K562 (cell line): ENCODE data around the gene ZNF772. TPM values are rescaled to one million over a fixed set of nuclear protein-coding genes. Genes with fewer than 3 reads are reported as not detected.

Experiments
- ATAC-seq: fragments of 200-7000 bp; cut with Tn5 transposase; 3 replicates; pipeline ENCODE4 v1.9.1; 2020; ENCODE audit warnings: moderate library complexity
- BruUV-seq: library from RNA; stranded (reverse); fragments of 400-500 nt; replicated peaks from 2 replicates; lab custom pipeline; 2021; lab: Mats Ljungman, UMichigan
- CTCF ChIA-PET: fragments of 300-600 bp; formaldehyde crosslinking; extraction: SDS; loops from one replicate; lab custom pipeline; 2021; ENCODE audit warnings: low intra/inter-chr PET ratio; lab: Yijun Ruan, JAX
- POLR2A ChIA-PET: fragments of 300-600, 350-650 bp; sonication (Branson Sonifier 250); formaldehyde crosslinking; extraction: SDS; loops from one replicate; lab custom pipeline; 2021; ENCODE audit warnings: antibody characterized with exemption, inconsistent platforms; lab: Yijun Ruan, JAX
- DNase-seq, 4 experiments: peaks; one replicate each; pipeline versions ENCODE4 v3.0.0 to v3.0.0-alpha.2; 2011 to 2018; ENCODE audit warnings: low spot score in 3 of 4, mixed read lengths in 3 of 4; ENCODE audit errors: extremely low read depth in 1 of 4
- FAIRE-seq: peaks from 2 replicates; lab custom pipeline; 2011; peaks lifted over from hg19 to GRCh38; lab: Jason Lieb, UNC
- H2AFZ ChIP-seq: 2 replicates; pipeline ENCODE4 v1.6.0; 2011; ENCODE audit warnings: low read depth, low read length, control low read depth, inconsistent platforms
- H3K27ac ChIP-seq: fragments of 200-600 bp; 3 replicates; pipeline ENCODE4 v1.8.0; 2011; ENCODE audit warnings: low read depth, mild to moderate bottlenecking, control low read depth, inconsistent platforms, low read length, moderate library complexity, mixed read lengths; ENCODE audit errors: extremely low read depth
- H3K27me3 ChIP-seq, 2 experiments: fragments of 300-600 bp in 1 of 2; 2 replicates in 1 of 2; 3 replicates in 1 of 2; pipeline versions ENCODE4 v1.6.0 to v1.8.0; 2011; ENCODE audit warnings: inconsistent platforms in 2 of 2, low read length in 2 of 2, mild to moderate bottlenecking in 1 of 2, mixed read lengths in 1 of 2, moderate library complexity in 1 of 2; ENCODE audit not compliant: control insufficient read depth in 2 of 2, insufficient read depth in 2 of 2
- H3K36me3 ChIP-seq: fragments of 300-600 bp; 3 replicates; pipeline ENCODE4 v1.8.0; 2011; ENCODE audit warnings: mild to moderate bottlenecking, low read length, inconsistent platforms; ENCODE audit not compliant: control insufficient read depth, insufficient read depth
- H3K4me1 ChIP-seq, 2 experiments: fragments of 200-600 bp in 1 of 2; replicated peaks in 1 of 2; 2 replicates in 1 of 2; 3 replicates in 1 of 2; pipeline versions ENCODE4 v1.5.1 to v1.8.0; 2011; ENCODE audit warnings: inconsistent platforms in 2 of 2, low read length in 2 of 2, mild to moderate bottlenecking in 1 of 2, mixed read lengths in 1 of 2, moderate library complexity in 1 of 2; ENCODE audit not compliant: control insufficient read depth in 2 of 2, insufficient read depth in 2 of 2
- H3K4me2 ChIP-seq: 2 replicates; pipeline ENCODE4 v1.6.1; 2011; ENCODE audit warnings: low read length, control low read depth, inconsistent platforms, mixed read lengths; ENCODE audit not compliant: insufficient read depth
- H3K4me3 ChIP-seq: fragments of 200-600 bp; sonication (generic), shearing (Covaris generic); 2 replicates; pipeline ENCODE4 v1.5.1; 2016; ENCODE audit warnings: control low read depth, inconsistent platforms
- H3K79me2 ChIP-seq: fragments of 200-600 bp; 3 replicates; pipeline ENCODE4 v1.8.0; 2011; ENCODE audit warnings: low read length, inconsistent platforms; ENCODE audit not compliant: control insufficient read depth, insufficient read depth
- H3K9ac ChIP-seq, 2 experiments: 2 replicates each; pipeline versions ENCODE4 v1.6.0 to v1.6.1; 2011; ENCODE audit warnings: low read depth in 2 of 2, low read length in 2 of 2, control low read depth in 1 of 2, inconsistent platforms in 1 of 2, mild to moderate bottlenecking in 1 of 2, mixed read lengths in 1 of 2; ENCODE audit not compliant: insufficient read depth in 1 of 2
- H3K9me1 ChIP-seq: one replicate; pipeline ENCODE4 v1.6.0; 2011; ENCODE audit warnings: inconsistent platforms, mild to moderate bottlenecking, low read length, moderate library complexity; ENCODE audit not compliant: control insufficient read depth, insufficient read depth
- H3K9me3 ChIP-seq: replicated peaks from 2 replicates; pipeline ENCODE4 v1.5.1; 2011; ENCODE audit warnings: low read depth, low read length, inconsistent platforms; ENCODE audit not compliant: control insufficient read depth, insufficient read depth
- H4K20me1 ChIP-seq: replicated peaks from 2 replicates; pipeline ENCODE4 v1.6.1; 2011; ENCODE audit warnings: low read length, inconsistent platforms, mixed read lengths; ENCODE audit not compliant: control insufficient read depth, insufficient read depth
- HIVEP1 ChIP-seq: fragments of 250-450 bp; sonication (Bioruptor Pico); IDR thresholded peaks from 2 replicates; pipeline ENCODE4 v1.4.0; 2020; ENCODE audit warnings: mild to moderate bottlenecking
- HNRNPH1 ChIP-seq: fragments of 200-400 bp; formaldehyde crosslinking; optimal IDR thresholded peaks from 2 replicates; pipeline ENCODE3; 2017; ENCODE audit warnings: low read depth, mild to moderate bottlenecking, low read length, moderate library complexity
- RFX5 ChIP-seq: IDR thresholded peaks from 2 replicates; pipeline ENCODE4 v1.6.1; 2011; ENCODE audit warnings: low read depth, mild to moderate bottlenecking, improper control_type of control experiment, low read length
- SAP30 ChIP-seq: fragments of 200-600 bp; sonication (generic); IDR thresholded peaks from 2 replicates; pipeline ENCODE4 v1.6.1; 2012; ENCODE audit warnings: borderline replicate concordance, low read depth, mild to moderate bottlenecking, moderate library complexity, low read length, control low read depth, inconsistent platforms; ENCODE audit not compliant: insufficient read depth, poor library complexity, severe bottlenecking
- SIN3A ChIP-seq, 2 experiments: fragments of 150-350 bp in 1 of 2; IDR thresholded peaks; 2 replicates each; pipeline ENCODE4 v1.6.1; 2011 to 2016; ENCODE audit warnings: borderline replicate concordance in 2 of 2, low read depth in 2 of 2, low read length in 2 of 2, mild to moderate bottlenecking in 2 of 2, moderate library complexity in 2 of 2; ENCODE audit not compliant: control insufficient read depth in 1 of 2
- SMARCE1 ChIP-seq: fragments of 450-650 bp; IDR thresholded peaks from 2 replicates; pipeline ENCODE4 v1.7.1; 2016; ENCODE audit warnings: mild to moderate bottlenecking
- SRSF1 ChIP-seq: fragments of 200-400 bp; formaldehyde crosslinking; IDR thresholded peaks from 2 replicates; pipeline ENCODE4 v1.6.1; 2017; ENCODE audit warnings: mild to moderate bottlenecking, low read depth, low read length, moderate library complexity
- TBL1XR1 ChIP-seq, 2 experiments: IDR thresholded peaks; 2 replicates each; pipeline ENCODE4 v1.6.1; 2012; ENCODE audit warnings: improper control_type of control experiment in 2 of 2, low read length in 2 of 2, mild to moderate bottlenecking in 1 of 2
- WGBS: fragments of 100-300 bp; shearing (Covaris generic); methylation state at CpG from one replicate; pipeline ENCODE4 v1.1.6; 2016; ENCODE audit warnings: low coverage, mixed read lengths; ENCODE audit not compliant: insufficient coverage; ENCODE audit errors: missing lambda C conversion rate; 5-methylcytosine and 5-hydroxymethylcytosine counted together
- in situ Hi-C: fragments of 300-500 bp; cut with MboI; formaldehyde crosslinking; loops from 4 replicates; pipeline ENCODE4 v1.15.0; 2018; ENCODE audit warnings: inconsistent platforms, mixed read lengths
- intact Hi-C: fragments of 100-400 bp; cut with micrococcal nuclease; formaldehyde crosslinking; loops from 2 replicates; pipeline ENCODE4 v1.14.2; 2022
- polyA plus RNA-seq, 8 experiments: library from polyadenylated mRNA; depleted of rRNA in 4 of 8; stranded (reverse) in 5 of 8; unstranded in 3 of 8; fragments of >200 nt; fragmentation: Nextera tagmentation in 2 of 8; fragmentation: Illumina TruSeq in 1 of 8; extraction: Ambion mirVana in 2 of 8; extraction: Trizol in 1 of 8; gene quantifications; 2 replicates each; pipeline versions ENCODE4 v1.2.1 to v1.2.3, GENCODE V29; 2011 to 2014; ENCODE audit warnings: inconsistent platforms in 1 of 8, missing spikeins in 1 of 8
- total RNA-seq, 7 experiments: library from RNA; depleted of rRNA in 6 of 7; stranded (reverse); fragments of >200 nt in 6 of 7; fragmentation: Illumina TruSeq in 2 of 7; extraction: Trizol in 2 of 7; gene quantifications; 2 replicates each; pipeline versions ENCODE4 v1.2.1 to v1.2.3, GENCODE V29; 2011 to 2021; ENCODE audit warnings: low replicate concordance in 1 of 7
- TF ChIP-seq, protein P1 (sequence below): sonication (generic); formaldehyde crosslinking; IDR thresholded peaks from 2 replicates; pipeline ENCODE4 v1.8.0; 2022; ENCODE audit warnings: mild to moderate bottlenecking, missing genetic modification reagents
- TF ChIP-seq, protein P2 (sequence below): fragments of 250-450 bp; sonication (Bioruptor Pico); IDR thresholded peaks from 2 replicates; pipeline ENCODE4 v1.4.0; 2020; ENCODE audit warnings: mild to moderate bottlenecking
- TF ChIP-seq, protein P3 (sequence below): sonication (generic); formaldehyde crosslinking; IDR thresholded peaks from 2 replicates; pipeline ENCODE4 v1.8.1; 2023; ENCODE audit warnings: mild to moderate bottlenecking, missing genetic modification reagents

The ZNF772 gene
- total and polyA plus RNA-seq, 9 of the 15 experiments (the other 6 are each of a cell fraction or from before 2014, with no cell fraction given): 0.13 to 1.9 (median 1.1) TPM

DNA sequence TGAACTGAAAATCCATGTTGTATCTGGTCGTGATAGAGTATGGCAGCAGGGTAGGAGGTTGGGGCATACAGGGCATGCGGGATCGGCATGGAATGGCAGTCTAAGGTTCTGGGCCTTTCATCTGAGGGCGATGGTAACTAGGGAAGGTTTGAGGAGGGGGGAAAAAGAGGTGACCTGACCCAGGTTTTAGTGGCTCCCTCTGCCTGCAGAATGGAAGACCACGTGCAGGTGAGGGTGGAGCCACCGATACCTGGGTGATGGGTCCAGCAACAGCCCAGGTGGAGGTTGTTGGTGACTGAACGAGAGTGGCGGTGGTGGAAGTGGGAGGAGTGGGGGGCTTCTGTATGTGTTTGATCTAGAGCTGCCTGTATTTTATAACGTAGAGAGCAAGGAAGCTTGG lies 38.4 kb downstream of the ZNF772 start (continued):
- TF ChIP-seq, protein P1, sequence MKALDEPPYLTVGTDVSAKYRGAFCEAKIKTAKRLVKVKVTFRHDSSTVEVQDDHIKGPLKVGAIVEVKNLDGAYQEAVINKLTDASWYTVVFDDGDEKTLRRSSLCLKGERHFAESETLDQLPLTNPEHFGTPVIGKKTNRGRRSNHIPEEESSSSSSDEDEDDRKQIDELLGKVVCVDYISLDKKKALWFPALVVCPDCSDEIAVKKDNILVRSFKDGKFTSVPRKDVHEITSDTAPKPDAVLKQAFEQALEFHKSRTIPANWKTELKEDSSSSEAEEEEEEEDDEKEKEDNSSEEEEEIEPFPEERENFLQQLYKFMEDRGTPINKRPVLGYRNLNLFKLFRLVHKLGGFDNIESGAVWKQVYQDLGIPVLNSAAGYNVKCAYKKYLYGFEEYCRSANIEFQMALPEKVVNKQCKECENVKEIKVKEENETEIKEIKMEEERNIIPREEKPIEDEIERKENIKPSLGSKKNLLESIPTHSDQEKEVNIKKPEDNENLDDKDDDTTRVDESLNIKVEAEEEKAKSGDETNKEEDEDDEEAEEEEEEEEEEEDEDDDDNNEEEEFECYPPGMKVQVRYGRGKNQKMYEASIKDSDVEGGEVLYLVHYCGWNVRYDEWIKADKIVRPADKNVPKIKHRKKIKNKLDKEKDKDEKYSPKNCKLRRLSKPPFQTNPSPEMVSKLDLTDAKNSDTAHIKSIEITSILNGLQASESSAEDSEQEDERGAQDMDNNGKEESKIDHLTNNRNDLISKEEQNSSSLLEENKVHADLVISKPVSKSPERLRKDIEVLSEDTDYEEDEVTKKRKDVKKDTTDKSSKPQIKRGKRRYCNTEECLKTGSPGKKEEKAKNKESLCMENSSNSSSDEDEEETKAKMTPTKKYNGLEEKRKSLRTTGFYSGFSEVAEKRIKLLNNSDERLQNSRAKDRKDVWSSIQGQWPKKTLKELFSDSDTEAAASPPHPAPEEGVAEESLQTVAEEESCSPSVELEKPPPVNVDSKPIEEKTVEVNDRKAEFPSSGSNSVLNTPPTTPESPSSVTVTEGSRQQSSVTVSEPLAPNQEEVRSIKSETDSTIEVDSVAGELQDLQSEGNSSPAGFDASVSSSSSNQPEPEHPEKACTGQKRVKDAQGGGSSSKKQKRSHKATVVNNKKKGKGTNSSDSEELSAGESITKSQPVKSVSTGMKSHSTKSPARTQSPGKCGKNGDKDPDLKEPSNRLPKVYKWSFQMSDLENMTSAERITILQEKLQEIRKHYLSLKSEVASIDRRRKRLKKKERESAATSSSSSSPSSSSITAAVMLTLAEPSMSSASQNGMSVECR (CRISPR knock-in tag): no peak
- no peak for TF ChIP-seq RFX5

DNA sequence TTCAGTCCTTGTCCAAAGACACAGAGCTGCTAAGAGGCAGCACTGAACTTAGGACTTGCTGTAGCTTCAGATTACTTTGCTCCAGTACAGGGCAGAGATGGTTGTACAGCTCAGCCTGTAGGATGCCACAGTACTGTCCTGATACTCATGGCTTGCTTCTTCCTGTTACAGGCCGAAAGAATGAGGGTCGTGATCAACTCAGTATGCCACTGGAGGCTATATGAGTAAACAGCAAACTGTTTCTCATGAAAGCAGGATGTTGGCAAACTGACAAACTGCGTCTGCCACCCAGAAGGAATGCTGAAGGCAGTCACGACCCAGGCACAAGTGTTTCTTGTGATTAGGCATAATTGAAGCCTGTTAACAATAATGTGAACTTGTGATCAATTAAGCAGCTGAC lies 39.4 kb downstream of the ZNF772 start:
- H3K79me2 ChIP-seq: peaks cover 61% of the 10 kb centered on the region
- in situ Hi-C loops: no loop called here
- DNase-seq: no peak
- peaks cover 5 to 9% of the 10 kb centered on the region in 2 experiments; a peak in 3 of 5 replicates for H3K4me1 ChIP-seq
- ChIA-PET CTCF (no interaction called here), POLR2A (no interaction called here)
- H3K27ac ChIP-seq: no peak overlapping the region
- H3K36me3 ChIP-seq: peaks cover 23% of the 10 kb centered on the region; the same call in 2 of the 3 replicates
- no peaks in the 10 kb centered on the region for H3K9me1 ChIP-seq
- no peak overlapping the region for H2AFZ ChIP-seq
- no peak overlapping the region for H3K4me2 ChIP-seq
- no peak for FAIRE-seq
- H4K20me1 ChIP-seq: 0 out of 2 replicates have a peak, but pooled peaks cover 8% of the 10 kb centered on the region
- intact Hi-C loops: no loop called here
- H3K27me3 ChIP-seq: no peaks in the 10 kb centered on the region
- ATAC-seq: no peak
- peaks cover 5% of the 10 kb centered on the region for H3K9me3 ChIP-seq
- 92% methylated on average over 4 of the region's 4 CpGs for WGBS
- no TSS peak for BruUV-seq
- H3K4me3 ChIP-seq: no peak overlapping the region
- no peak overlapping the region for H3K9ac ChIP-seq
- no peak for TF ChIP-seq SAP30
- TF ChIP-seq SRSF1: no peak
- TF ChIP-seq SIN3A (IDR thresholded peaks at IDR 0.05; ENCODE audit: borderline replicate concordance in 2 of 2, control insufficient read depth in 1 of 2, low read depth in 2 of 2, low read length in 2 of 2): no peak
- no peak for TF ChIP-seq HNRNPH1
- TF ChIP-seq TBL1XR1 (IDR thresholded peaks at IDR 0.05; ENCODE audit: low read length in 2 of 2): no peak
- no peak for TF ChIP-seq HIVEP1
- no peak for TF ChIP-seq SMARCE1
- TF ChIP-seq, protein P2, sequence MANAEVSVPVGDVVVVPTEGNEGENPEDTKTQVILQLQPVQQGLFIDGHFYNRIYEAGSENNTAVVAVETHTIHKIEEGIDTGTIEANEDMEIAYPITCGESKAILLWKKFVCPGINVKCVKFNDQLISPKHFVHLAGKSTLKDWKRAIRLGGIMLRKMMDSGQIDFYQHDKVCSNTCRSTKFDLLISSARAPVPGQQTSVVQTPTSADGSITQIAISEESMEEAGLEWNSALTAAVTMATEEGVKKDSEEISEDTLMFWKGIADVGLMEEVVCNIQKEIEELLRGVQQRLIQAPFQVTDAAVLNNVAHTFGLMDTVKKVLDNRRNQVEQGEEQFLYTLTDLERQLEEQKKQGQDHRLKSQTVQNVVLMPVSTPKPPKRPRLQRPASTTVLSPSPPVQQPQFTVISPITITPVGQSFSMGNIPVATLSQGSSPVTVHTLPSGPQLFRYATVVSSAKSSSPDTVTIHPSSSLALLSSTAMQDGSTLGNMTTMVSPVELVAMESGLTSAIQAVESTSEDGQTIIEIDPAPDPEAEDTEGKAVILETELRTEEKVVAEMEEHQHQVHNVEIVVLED (CRISPR knock-in tag): no peak
- TF ChIP-seq, protein P3, sequence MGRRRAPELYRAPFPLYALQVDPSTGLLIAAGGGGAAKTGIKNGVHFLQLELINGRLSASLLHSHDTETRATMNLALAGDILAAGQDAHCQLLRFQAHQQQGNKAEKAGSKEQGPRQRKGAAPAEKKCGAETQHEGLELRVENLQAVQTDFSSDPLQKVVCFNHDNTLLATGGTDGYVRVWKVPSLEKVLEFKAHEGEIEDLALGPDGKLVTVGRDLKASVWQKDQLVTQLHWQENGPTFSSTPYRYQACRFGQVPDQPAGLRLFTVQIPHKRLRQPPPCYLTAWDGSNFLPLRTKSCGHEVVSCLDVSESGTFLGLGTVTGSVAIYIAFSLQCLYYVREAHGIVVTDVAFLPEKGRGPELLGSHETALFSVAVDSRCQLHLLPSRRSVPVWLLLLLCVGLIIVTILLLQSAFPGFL (CRISPR knock-in tag): no peak
